ENCODE measurements around the gene ASH1L.
"Not testable (repeated sequence)": the region's sequence is repeated elsewhere in the genome, so short reads cannot be mapped to it uniquely, and the experiment has no call there.

Gene ASH1L

GRCh38 chr1:155488419-155488818 is 74.2 kb downstream of the ASH1L start:
- DNase-seq (ENCODE audit: low read depth in 3 of 3), result not testable (repeated sequence)

DNA sequence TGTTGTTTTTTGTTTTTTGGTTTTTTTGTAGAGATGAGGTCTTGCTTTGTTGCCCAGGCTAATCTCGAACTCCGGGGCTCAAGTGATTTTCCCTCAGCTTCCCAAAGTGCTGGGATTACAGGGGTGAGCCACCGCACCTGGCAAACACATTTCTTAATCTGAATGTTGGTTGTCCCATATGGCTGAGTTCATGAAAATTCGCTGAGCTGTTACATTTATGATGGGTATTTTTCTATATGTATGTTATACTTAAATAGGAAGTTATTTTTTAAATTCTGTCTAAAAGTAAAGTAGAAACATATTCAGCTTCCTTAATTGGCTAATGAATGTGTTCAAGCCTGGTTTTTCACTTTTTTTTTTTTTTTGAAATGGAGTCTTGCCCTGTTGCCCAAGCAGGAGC is 75.1 kb downstream of the ASH1L start:
- no peak for DNase-seq (ENCODE audit: low read depth in 3 of 3)

DNA sequence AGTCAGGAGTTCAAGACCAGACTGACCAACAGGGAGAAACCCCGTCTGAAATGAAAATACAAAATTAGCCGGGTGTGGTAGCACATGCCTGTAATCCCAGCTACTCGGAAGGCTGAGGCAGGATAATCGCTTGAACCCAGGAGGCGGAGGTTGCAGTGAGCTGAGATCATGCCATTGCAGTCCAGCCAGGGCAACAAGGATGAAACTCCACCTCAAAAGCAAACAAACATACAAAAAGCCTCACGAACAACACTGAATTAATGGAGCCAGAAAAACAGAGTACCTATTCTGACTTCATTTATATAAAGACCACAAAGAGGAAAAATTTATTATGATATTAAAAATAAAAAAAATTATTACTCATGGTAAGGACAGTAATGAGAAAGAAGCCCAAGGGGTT is 75.7 kb downstream of the ASH1L start:
- not testable (repeated sequence) for DNase-seq (ENCODE audit: low read depth in 3 of 3)

DNA sequence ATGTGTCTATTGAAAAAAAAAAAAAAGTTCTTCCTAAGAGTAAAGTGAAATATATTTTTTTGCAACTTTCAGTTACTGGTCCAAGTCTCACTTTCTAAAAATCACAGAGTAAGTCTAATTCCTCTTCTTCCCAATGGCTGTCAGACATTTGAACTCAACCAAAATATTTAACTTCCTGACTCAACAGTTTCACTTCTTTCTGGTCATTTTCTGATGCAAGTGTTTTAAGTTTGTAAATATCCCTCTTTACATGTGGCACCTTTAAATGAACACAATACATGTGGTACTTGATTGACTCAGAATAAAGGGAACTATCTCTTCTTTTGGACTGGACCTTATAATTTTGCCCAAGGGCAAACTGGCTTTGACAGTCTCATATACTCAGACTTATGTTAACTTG is 76.7 kb downstream of the ASH1L start:
- DNase-seq (ENCODE audit: low read depth in 3 of 3), result no peak

DNA sequence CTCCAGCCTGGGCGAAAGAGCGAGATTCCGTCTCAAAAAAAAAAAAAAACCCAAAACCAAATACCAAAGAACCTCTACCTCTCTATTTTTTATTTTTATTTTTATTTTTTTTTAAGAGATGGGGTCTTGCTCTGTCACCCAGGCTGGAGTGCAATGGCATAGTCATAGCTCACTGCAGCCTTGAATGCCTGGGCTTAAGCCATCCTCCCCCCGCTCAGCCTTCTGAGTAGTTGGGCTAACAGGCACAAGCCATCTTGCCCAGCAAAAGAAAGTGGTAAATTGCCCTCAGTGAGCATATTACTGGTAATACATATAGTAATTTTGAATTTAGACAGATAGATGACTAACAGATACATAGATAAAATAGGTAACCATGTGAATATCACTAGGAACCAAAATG is 77.4 kb downstream of the ASH1L start:
- DNase-seq (ENCODE audit: low read depth in 3 of 3), result no peak

DNA sequence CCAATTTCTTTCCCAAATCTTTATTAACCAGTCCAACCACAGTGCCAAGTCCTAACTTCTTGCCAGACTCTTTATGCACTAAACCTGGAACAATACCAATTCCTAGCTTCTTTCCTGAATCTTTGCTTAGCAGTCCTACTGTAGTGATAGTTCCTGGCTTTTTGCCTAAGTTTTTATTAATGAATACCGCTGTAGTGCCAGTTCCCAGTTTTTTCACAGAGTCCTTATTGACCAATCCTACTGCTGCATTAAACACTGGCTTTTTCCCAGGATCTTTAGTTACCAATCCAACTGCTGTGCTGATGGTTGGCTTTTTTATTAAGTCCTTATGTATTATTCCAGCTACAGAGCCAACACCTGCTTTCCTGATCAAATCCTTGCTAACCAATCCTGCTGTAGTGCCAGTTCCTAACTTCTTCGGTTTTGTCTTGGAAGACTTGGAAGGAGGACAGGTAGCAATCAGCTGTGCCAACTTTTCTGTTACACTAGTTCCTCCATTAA is 80.8 kb downstream of the ASH1L start:
- DNase-seq (ENCODE audit: low read depth in 3 of 3), result no peak

DNA sequence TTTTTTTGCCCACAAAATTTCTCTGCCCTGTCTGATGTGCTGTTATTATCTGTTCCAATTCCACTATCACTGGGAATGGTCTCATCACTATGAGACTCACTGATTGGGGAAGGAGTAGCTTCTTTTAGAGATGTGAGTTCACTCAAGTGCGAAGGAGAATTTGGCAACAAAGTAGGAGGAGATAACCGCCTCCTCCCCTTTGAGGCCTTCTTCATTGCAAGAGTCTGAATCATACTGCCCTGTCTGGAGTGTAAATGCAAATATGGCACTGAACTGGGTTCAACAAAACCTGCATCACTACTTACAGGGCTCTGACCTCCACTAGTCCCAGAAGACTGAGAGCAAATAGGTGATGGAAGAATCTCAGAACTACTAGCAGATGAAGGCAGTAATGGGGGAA is 83.4 kb downstream of the ASH1L start:
- DNase-seq (ENCODE audit: low read depth in 3 of 3), result no peak

GRCh38 chr1:155478270-155478852 is 84.2 kb downstream of the ASH1L start:
- no peak for DNase-seq (ENCODE audit: low read depth in 3 of 3)

GRCh38 chr1:155474146-155474545 is 88.5 kb downstream of the ASH1L start:
- DNase-seq (ENCODE audit: low read depth in 3 of 3), result no peak

- DNase-seq (ENCODE audit: low read depth in 3 of 3), result no peak
Observed at GRCh38 chr1:155473151-155473821, 89.3 kb downstream of the ASH1L start.

DNA sequence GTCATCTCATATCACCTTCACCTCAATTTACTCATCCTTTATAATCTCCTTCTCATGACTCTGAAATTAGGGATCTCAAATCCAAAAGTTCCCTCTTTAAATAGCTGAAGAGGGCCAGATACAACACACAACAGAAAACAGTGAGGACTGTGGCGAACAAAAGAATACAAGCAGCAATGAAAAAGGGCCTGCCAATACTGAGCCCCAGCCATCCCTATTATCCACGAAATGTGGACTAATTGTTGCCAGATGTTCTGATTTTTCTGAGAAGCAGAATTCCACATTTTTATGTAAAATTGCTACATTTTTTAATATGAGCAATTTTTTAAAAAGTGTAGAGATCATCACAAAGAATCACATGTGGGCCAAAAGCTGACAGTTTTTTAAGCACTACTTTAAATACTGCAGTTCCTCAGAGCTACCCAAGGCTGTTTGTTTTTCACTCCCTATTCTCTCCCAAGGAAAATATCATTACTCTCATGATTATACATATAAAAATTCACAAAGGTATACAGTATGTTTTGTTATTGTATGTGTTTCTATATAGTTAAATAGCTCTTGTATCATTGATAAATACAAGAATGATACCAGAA is 90.0 kb downstream of the ASH1L start:
- no peak for DNase-seq (ENCODE audit: low read depth in 3 of 3)

GRCh38 chr1:155471891-155472290 is 90.7 kb downstream of the ASH1L start:
- DNase-seq (ENCODE audit: low read depth in 3 of 3), result no peak

DNA sequence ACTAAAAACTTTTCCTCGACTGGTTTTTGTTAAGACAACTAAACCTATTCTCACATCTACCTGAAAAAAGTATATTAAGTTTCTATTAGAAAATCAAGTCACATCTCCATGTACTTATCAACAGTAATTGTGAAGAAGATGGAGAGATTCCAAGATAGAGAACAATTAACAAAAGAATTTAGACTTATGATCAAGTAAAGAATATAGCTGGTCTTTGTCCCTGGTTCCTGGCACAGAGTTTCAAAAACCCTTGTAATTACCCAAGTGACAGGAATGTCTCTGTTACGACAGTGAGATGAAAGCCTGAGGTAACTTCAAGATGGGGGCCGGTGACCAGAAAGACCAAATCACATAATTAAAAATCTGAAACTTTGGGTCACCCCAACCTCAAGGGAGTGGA is 91.6 kb downstream of the ASH1L start:
- no peak for DNase-seq (ENCODE audit: low read depth in 3 of 3)

DNA sequence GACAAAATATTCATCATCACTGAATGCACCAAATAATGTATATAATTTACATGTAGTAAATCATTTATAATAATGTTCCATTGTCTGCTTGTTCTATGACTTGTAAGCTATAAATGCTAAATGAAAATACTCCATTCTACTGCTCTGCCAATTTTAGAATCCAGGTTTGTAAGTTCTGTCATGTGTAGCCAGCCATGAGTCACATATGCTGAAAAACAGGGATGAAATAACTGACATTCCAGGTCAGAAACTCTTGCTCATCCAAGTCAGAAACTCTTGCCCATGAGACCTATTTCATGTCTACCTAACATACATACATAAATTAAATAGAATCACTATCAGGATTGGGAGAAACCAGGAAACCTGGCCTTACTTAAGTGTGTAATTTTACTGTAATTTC is 95.6 kb downstream of the ASH1L start:
- DNase-seq (ENCODE audit: low read depth in 3 of 3), result no peak

DNA sequence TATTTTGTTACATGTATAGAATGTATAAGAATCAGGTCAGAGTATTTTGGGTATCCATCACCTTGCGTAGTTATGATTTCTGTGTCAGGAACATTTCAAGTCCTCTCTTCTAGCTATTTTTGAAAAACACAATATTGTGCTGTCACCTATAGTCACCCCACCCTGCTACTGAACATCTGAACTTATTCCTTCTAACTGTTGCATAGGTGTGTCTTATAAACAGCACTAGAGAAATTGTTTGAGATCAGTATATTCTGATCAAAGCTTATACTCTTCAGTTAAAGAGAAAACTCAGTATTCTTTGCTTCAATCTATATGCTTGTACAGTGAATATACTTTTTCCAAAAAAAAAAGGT is 96.0 kb downstream of the ASH1L start:
- no peak for DNase-seq (ENCODE audit: low read depth in 3 of 3)

DNA sequence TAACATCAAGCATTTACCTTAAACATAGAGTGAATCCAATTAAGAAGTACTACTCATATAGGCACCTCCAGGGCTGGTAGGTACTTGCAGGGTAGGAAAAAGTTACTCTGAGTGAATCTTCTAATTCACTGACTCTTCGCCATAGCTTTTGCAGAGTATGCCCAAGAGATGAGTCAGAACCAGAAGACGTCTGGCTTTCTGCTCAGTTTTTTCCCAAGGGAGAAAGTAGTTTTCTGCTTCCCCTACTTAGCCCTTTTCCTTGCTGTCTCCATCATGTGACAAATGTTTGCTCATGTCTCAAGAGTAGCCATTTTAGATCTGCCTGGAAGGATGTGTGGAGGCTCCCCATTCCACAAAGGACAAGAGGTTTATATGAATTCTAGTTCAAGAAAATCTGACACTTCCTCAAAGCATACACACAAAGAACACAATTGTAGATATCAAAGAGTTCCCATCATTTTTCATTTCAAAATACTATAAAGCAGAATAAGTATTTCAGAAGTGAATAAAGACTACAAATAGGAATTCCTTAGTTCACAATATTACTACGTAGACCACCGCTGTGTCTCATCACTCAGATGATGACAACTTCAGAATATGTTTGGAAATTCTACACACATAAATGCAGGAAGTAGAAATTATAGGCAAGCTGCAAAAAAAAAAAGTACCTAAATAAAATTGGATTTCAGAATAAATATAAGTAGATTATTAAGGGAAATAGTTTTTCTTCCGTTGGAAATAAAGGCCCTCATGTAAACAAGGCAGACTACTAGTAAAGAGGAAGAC is 98.5 kb downstream of the ASH1L start:
- DNase-seq (ENCODE audit: low read depth in 3 of 3), result no peak

GRCh38 chr1:155458111-155458510 is 104.5 kb downstream of the ASH1L start:
- DNase-seq (ENCODE audit: low read depth in 3 of 3), result no peak

- no peak for DNase-seq (ENCODE audit: low read depth in 3 of 3)
Observed at GRCh38 chr1:155457266-155457665, 105.3 kb downstream of the ASH1L start.

DNA sequence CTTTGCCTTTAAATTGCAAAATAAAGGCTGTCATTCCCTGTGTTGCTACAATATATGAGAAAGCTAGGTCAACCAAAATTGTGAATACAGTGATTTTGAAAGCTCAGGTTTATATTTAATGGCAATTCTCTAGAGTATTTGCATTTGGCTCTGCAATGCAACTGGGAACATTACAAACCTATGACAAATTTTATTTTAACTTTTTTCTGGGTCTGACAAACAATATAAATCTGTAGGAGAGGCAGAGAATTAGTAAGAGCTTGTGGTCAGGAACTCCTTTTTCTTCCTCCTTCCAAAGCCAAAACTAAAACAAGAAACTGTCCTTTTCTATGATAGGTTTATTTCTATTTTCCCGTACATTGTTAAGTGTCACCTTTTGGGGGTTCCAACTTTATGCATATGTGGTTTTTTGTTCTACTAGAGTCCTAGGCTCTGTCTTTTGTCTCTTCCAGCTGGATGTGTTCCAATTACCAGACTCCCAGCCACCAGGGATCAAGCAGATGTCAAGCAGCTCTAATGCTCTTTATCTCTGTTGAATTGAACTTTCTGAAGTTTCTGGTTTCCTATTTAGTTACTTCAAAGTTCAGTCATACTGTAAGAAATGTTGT is 106.9 kb downstream of the ASH1L start:
- DNase-seq (ENCODE audit: low read depth in 3 of 3), result no peak

- DNase-seq (ENCODE audit: low read depth in 3 of 3), result no peak
Observed at GRCh38 chr1:155454096-155454495, 108.5 kb downstream of the ASH1L start.

GRCh38 chr1:155453141-155453540 is 109.5 kb downstream of the ASH1L start:
- no peak for DNase-seq (ENCODE audit: low read depth in 3 of 3)

DNA sequence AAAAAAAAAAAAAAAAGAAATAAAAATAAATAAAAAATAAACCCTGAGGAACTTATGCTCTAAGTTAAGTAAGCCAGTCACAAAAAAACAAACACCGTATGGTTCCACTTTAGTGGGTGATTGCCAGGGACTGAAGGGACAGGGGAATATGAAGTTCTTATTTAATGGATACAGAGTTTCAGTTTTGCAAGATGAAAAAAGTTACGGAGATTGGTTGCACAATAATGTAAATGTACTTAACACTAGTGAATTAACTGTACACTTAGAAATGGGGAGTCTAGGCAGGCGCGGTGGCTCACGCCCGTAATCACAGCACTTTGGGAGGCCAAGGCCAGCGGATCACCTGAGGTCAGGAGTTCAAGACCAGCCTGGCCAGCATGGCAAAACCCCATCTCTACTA is 111.4 kb downstream of the ASH1L start:
- DNase-seq (ENCODE audit: low read depth in 3 of 3), result no peak
